Neutrophil (primary cell): Measurements from ENCODE around the gene PLXNA4.

Experiments
- H3K27ac ChIP-seq: fragments of 200-600 bp; sonication (generic); 2 replicates; pipeline ENCODE4 v1.5.1; 2016; ENCODE audit warnings: mild to moderate bottlenecking, moderate library complexity
- H3K27me3 ChIP-seq: fragments of 200-600 bp; sonication (generic); 2 replicates; pipeline ENCODE4 v1.6.0; 2016; ENCODE audit warnings: mild to moderate bottlenecking
- H3K36me3 ChIP-seq: fragments of 200-600 bp; sonication (generic); 2 replicates; pipeline ENCODE4 v1.5.1; 2017
- H3K4me1 ChIP-seq, 2 experiments: fragments of 200-600 bp in 1 of 2; sonication (generic) in 1 of 2; 1 replicate in 1 of 2; 2 replicates in 1 of 2; pipeline versions ENCODE4 v1.5.1 to v1.6.1; 2013 to 2016; ENCODE audit warnings: low read depth in 1 of 2, low read length in 1 of 2, mild to moderate bottlenecking in 1 of 2, moderate library complexity in 1 of 2; ENCODE audit not compliant: control insufficient read depth in 1 of 2, insufficient read depth in 1 of 2
- H3K4me3 ChIP-seq, 2 experiments: fragments of 200-600 bp in 1 of 2; sonication (generic) in 1 of 2; 1 replicate in 1 of 2; 2 replicates in 1 of 2; pipeline ENCODE4 v1.5.1; 2013 to 2016; ENCODE audit warnings: low read depth in 1 of 2, low read length in 1 of 2, mild to moderate bottlenecking in 1 of 2, moderate library complexity in 1 of 2
- H3K9me3 ChIP-seq: fragments of 200-600 bp; sonication (generic); 2 replicates; pipeline ENCODE4 v1.5.1; 2016
- CTCF ChIP-seq: fragments of 200-600 bp; sonication (generic); IDR thresholded peaks from 2 replicates; pipeline ENCODE4 v1.5.1; 2016; ENCODE audit warnings: antibody characterized with exemption

PLXNA4 gene

GRCh38 chr7:132125872-132126595 is 450.2 kb downstream of the PLXNA4 start:
- TF ChIP-seq CTCF: no peak
- Histone ChIP-seq H3K27ac (no peak overlapping the region), H3K9me3 (no peaks in the 10 kb centered on the region), H3K4me3 (no peak overlapping the region), H3K27me3 (peaks cover 4% of the 10 kb centered on the region), H3K36me3 (no peaks in the 10 kb centered on the region), H3K4me1 (no peaks in the 10 kb centered on the region)

GRCh38 chr7:132125096-132125495 is 451.2 kb downstream of the PLXNA4 start:
- Histone ChIP-seq H3K27ac (no peak overlapping the region), H3K9me3 (no peaks in the 10 kb centered on the region), H3K27me3 (peaks cover 4% of the 10 kb centered on the region), H3K36me3 (no peaks in the 10 kb centered on the region), H3K4me3 (no peak overlapping the region), H3K4me1 (no peaks in the 10 kb centered on the region)
- TF ChIP-seq CTCF: no peak

GRCh38 chr7:132124575-132124974 is 451.7 kb downstream of the PLXNA4 start:
- H3K9me3 ChIP-seq: no peaks in the 10 kb centered on the region
- H3K27ac ChIP-seq: no peak overlapping the region
- H3K27me3 ChIP-seq: peaks cover 4% of the 10 kb centered on the region
- H3K4me3 ChIP-seq: no peak overlapping the region
- H3K4me1 ChIP-seq: no peaks in the 10 kb centered on the region
- TF ChIP-seq CTCF: no peak
- H3K36me3 ChIP-seq: no peaks in the 10 kb centered on the region

- Histone ChIP-seq H3K36me3 (no peaks in the 10 kb centered on the region), H3K27me3 (peaks cover 4% of the 10 kb centered on the region), H3K27ac (no peak overlapping the region), H3K4me1 (no peaks in the 10 kb centered on the region), H3K4me3 (no peak overlapping the region), H3K9me3 (no peaks in the 10 kb centered on the region)
- TF ChIP-seq CTCF: no peak
Observed at GRCh38 chr7:132123773-132124172, 452.5 kb downstream of the PLXNA4 start.

- Histone ChIP-seq H3K27me3 (peaks cover 4% of the 10 kb centered on the region), H3K36me3 (no peaks in the 10 kb centered on the region), H3K4me3 (no peak overlapping the region), H3K4me1 (no peaks in the 10 kb centered on the region), H3K27ac (no peak overlapping the region), H3K9me3 (no peaks in the 10 kb centered on the region)
- TF ChIP-seq CTCF: no peak
Observed at GRCh38 chr7:132122901-132123300, 453.4 kb downstream of the PLXNA4 start.
